ENCODE data around the gene CLCN5.
"Not testable (repeated sequence)": the region's sequence is repeated elsewhere in the genome, so short reads cannot be mapped to it uniquely, and the experiment has no call there.

The CLCN5 gene

DNA sequence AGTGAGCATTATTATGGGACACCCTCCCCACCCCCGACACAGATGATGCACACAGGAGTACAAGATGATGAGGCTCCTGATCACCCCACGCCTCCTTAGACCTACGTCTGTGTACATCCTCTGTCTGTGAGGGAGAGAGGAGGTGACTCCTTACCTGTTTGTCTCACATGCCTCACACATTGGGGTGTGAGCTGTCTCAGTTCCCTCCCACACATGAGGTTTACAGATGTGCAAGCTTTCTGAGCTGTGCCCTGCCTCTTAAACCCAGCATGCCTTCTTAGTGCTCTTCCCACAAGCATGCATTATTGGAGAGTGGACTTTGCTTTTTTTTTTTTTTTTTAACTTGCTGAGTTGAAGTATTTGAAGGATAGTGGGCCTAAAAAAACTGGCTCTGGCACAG is 76.7 kb downstream of the CLCN5 start:
- DNase-seq = no peak

DNA sequence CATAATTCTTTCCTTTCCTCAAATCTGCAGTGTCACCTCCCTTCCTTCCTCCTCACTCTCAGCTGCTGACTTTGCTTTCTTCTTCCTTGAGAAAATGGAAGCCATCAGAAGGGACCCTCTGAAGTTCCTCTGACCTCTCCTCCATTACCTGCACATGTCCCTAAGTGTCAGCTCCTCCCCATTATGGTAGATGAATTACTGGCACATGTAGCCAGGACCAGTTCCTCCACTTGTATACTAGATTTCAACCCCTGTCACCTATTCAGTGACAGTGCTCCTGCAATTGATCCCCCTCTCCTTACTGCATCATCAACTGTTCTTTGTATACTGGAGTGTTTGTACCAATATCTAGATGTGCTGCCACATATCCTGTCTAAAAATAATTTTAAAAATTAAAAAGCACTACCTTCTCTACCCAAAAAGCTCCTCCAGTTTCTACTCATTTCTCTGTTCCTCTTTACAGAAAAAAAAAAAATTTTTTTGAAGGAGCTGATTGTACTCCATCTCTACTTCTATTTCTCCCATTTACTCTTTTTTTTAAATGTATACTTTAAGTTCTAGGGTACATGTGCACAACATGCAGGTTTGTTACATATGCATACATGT is 78.6 kb downstream of the CLCN5 start:
- no peak for DNase-seq

DNA sequence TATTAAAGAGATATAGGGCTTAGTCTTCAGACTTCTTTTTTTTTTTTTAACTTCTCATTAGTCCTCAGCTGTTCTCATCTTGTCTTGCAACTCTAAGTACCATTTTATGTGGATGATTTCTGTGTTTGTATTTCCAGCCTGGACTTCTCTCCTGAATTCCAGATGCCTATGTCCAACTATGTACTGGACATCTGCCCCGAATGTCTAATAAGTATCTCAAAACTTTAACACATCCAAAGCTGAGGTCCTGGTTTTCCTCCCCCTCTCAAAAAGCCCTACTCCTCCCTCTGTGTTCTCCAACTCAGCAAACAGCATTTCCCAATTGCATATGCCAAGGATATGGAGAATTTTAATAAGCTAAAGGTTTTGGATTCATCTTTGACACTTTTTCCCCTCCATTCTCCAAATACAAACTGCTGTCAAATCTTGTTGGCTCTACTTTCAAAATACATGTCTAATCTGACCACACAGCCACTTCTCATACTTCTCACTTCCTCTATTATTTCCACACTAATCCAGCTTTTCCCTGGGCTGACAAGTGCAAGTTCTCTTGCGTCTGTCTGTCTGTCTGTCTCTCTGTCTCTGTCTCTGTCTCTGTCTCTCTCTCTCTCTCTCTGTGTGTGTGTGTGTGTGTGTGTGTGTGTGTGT is 79.8 kb downstream of the CLCN5 start:
- no peak for DNase-seq

DNA sequence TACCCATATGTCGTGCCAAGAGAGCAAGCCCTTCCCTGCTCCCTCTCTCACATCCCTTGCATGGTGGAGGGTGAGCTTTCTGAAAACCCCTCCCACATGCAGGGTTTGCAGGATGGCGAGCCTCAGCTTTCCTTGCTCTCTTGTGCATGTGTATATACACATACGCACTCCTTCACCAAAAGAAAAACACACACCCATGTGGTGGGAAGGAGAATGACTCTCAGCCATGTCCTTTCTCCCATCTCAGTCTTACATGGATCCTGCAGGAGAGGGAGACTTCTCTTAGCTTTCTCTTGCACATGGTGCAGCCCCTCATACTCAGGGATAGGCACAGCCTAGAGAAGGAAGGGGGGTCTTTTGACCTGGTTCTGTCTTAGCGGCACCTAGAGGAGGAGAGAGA is 81.1 kb downstream of the CLCN5 start:
- no peak for DNase-seq

DNA sequence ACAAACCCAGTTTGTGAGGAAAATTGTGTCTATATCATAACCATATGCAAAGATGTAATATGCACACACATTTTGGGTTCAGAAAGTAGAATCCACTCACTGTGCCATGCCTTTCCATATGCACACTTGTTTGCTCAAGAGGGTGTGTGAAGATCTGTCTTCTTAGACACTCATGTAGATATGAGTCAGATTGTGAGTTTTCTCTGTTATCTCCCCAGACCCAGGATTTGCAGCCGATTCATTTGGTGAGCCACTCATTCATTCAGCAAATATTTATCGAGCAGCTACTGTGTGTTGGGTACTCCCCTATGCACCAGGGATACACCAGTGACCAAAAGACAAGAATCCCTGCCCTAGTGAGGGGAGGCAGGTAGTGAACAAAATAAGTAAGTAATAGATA is 81.5 kb downstream of the CLCN5 start:
- DNase-seq = no peak

DNA sequence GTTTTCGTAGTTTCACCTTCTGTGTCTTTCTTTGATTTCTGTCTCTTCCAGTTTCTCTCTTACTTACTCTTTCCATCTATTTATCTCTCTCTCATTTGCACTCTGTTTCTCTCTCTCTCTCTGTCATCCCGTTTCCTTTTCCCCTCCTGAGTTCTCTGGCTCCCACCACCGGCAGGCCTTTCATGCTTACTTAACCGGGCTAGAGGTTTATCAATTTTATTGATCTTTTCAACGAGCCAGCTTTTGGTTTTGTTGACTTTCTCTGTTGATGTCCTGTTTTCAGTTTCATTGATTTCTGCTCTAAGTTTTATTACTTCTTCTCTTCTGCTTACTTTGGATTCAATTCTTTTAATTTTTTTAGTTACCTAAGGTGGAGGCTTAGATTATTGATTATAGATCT is 103.2 kb downstream of the CLCN5 start:
- not testable (repeated sequence) for DNase-seq

DNA sequence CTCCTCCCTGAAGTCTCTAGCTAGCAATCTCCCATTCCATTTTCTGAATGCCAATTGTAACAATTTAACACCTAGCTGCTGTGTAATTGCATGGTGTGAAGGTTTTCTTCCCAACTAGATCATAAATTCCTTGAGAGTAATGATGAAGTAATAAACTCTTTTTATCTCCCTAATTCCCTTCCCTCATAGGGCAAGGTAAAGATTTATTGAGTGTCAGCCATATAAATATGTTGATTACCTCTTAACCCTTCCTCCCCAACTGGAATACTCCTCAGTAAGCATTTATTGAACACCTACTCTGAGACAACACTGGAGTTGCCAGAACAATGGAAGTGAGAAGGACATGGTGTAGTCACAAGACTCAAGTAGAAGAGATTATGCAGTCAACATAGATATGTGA is 112.7 kb downstream of the CLCN5 start:
- no peak for DNase-seq

DNA sequence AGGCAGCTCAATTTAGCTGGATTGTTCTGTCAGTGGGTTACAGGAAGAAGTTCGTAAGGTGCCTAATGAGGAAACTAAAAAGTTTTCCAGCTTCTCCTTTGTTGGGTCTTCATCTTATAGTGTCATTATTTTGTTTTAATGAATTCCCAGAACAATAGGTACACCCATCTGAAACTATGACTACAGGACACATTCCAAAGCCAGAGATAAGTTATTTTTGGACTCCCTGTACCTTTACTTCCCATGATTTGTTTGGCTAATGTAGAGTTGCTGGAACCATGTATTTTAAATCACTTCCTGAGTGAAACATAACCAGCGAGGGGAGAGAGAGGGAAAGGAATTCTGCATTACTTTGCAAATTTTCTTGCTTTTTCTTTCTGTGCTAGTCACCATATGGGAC is 114.0 kb downstream of the CLCN5 start:
- no peak for DNase-seq

DNA sequence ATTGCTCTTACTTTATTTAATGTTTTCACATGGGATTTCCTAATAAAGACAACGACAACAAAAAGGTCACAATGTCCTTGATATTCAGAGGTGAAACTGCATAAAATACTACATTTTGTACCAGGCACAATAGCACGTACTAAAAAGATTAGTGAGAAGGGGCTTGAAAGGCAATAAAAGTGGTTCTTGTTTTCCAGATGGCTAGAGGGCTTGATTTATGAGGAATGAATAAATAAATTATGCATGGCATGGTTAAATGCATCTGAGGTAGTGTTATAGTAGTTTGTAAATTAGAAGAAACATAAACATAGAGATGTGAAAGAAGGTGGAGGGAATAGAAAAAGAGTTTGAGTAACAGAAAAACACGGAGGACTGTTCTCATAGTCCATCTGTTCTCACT is 123.4 kb downstream of the CLCN5 start:
- DNase-seq = no peak

DNA sequence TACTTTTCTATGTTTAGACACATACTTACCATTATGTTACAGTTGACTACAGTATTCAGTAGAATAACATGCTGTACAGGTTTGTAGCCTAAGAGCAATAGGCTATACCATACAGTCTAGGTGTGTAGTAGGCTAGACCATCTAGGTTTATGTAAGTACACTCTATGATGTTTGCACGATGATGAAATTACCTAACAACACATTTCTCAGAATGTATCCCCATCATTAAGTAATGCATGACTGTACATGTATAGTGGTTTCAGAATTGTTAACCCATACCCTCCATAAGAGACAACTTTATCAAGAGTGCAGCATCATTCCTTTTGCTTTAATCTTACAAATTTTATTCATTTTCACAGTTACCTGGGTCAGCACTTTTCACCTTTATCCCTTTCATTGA is 126.8 kb downstream of the CLCN5 start:
- no peak for DNase-seq

DNA sequence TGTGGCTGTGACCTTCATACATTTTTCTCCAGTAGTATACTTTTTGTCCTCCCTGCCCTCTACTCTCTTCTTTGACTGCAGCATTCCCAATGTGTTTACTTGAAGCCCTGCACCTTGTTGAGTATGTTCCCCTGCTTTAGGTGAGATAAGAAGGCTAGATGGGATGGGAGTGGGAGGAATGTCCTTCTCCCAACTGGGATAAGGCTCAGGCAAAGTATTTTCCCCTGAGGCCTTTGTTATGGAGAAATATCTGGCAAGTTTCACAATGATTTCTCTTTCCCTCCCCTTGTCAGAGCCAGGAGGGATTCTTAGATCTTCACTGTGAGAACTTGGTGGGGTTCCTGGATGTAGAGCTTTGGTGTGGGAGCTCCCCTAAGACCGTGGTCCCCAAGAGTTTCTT is 131.8 kb downstream of the CLCN5 start:
- no peak for DNase-seq

DNA sequence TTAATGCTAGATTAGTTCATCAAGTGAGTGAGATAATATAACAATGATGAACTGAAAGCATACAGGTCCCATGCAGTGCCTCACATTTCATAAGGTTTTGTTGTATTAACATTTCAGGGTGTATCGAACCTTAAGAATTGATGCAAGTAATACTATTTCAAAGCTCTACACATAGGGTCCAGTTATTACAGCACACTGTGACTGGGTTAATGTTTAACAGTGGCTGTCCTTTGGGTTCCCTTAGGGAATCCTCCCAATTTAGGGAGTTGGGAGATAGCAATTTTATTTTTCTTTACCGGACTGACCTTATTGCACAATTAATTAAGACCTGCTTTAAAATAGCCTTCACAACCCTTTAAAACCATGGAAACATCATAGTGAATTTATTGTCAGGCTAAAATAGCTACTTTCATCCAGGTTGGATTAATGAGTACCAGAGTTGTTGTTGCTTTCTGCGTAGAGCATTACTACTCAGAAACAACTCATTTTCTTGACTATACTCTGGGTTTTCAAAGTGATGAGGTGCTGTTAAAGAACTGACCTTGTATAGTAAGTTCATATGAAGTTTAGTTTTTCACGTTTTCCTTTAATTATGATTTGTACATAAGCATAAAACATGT is 144.0 kb downstream of the CLCN5 start:
- no peak for DNase-seq

DNA sequence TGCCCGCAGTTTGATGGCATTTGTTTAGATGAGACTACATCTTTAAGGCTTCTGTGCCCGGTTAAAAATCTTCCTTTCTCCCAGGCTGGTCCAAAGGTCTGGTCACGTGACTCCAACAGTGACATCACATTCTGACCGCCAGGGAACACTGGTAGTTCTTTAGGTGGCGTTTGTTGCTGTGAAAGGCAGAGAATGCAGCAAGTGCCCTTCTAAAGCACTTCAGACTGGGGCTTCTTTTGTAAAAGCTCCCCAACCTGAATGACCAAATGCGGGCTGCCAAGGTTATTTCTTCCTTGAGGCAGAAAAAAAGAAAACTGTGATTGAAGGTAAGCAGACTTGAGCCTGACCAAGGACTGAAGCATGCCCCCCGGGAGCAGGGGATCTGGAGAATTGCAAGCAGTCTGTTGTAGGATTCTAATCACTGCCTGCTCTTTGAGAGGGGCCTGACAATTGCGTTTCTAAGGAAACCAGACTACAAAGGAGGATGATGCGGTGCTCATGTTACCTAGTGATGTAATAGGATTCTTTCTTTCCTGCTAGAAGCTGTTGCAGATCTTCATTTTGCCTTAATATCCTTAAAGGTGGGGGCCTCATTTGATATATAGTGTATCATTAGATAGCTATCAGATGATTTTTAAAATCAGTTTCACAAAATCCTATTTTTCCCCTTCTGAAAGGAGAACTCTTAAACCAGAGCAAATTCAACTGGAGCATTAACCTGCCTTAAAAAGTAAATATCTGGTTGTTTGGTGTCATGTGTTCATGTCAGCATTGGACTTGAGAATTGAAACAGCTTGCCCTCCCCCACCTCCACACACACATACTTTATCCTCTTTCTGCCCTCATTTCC is 145.3 kb downstream of the CLCN5 start:
- DNase-seq = peak; percentile 76

DNA sequence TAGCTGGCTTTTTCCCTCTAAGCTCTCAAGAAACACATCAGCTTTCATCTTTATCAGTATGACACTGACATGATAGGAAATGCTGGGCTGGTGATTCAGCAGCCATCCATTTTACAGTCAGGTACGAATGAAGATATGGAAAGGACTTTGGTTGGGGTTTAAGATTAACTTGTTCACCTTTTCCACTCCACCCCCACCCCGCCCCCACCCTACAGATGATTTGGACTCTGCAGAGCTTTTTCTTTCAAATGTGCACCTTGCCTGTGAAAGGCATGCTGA is 145.8 kb downstream of the CLCN5 start:
- DNase-seq = no peak

DNA sequence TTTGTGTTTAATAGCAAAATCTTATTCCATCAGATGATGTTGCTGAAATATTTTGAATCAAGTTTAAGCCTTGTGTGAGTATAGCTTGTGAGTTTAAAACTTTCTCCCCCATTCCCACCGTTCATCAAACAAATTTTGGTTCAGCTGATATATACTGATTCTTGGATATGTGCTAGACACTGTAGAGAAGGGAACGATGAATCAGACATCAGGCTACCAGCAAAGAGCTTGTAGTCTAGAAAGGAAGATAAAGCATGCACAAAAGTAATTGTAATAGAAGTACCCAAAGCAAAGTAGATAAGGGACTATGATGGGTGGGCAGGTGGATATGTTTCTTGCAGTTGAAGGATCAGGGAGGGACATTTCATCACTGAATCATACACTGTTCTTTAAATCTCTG is 146.5 kb downstream of the CLCN5 start:
- DNase-seq = no peak

DNA sequence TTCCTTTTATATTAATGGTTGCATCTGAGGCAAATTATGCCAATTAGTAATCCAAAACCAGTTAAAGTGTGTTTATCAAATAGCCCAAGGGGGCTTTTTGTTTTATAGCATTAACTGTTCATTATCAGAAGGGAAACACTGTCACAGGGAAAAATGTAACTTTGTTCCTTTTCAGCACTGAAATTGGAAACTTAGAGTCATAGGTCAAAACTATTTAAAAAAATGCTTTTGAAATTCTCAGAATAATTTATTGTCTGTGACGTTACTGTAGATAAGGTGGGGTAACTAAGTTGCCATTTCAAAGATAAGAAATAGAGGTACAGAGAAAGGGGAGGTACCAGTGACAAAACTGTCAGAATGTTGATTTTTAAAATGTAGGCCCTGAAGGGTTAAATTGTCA is 149.1 kb downstream of the CLCN5 start:
- peak; percentile 42 for DNase-seq

DNA sequence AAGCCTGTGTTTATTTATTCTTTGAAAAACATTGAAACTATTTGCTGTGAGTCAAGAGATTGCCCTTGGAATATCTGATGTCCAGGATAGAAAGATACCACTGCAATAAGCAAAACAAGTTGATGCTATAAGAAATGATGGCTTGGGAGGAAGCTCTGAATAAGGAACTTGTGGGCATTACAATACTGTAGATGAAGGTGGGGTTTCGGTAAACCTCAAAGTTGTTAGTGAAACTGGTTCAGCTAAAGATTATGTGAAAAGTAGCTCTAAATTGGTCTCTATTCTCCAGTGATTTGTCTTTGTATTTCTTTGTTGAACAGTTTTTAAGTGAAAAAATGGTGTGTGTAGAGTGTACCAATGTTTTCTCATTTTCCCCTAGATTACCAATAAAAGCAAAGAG is 149.7 kb downstream of the CLCN5 start:
- no peak for DNase-seq

DNA sequence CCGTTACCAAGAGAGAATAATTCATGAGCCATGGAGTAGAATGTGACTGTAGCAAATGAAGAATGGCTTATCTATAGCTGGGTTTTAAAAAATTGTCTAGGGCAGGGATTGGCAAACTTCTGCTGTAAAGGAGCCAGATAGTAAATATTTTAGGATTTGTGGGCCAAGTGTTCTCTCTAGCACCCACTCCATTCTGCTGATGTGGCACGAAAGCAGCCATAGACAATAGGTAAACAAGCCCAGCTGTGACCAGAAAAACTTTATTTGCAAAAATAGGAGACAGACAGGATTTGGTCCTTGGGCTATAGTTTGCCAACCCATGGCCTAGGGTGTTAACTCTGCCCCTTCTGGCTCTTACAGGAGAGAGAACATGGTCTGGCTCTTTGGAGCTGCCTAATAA is 151.2 kb downstream of the CLCN5 start:
- DNase-seq = no peak

DNA sequence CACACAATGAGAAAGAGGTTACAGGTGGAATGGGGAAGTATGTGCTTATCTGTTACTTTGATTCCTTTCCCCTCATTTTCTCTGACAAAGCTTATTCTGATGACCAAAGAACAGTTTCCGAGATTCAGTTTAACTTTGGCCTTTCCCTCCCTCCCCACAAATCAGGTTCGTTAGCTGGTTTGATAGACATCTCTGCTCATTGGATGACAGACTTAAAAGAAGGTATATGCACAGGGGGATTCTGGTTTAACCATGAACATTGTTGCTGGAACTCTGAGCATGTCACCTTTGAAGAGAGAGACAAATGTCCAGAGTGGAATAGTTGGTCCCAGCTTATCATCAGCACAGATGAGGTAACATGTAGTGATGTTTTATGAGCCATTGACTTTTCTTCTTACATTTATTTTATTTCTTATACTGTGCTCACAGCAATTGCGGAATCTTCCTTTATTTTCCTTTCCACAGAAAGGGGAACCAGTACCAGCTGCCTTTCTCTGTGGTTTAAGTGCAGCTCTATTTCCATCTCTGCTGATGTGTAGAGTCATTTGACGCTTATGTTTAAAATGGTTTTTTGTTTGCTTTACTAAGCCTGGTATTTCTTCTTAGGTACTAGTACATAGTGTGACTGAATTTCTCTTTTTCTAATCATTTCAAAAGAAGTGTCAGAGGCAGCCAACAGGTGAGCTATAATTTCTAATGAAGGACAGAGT is 153.4 kb downstream of the CLCN5 start:
- no peak for DNase-seq

DNA sequence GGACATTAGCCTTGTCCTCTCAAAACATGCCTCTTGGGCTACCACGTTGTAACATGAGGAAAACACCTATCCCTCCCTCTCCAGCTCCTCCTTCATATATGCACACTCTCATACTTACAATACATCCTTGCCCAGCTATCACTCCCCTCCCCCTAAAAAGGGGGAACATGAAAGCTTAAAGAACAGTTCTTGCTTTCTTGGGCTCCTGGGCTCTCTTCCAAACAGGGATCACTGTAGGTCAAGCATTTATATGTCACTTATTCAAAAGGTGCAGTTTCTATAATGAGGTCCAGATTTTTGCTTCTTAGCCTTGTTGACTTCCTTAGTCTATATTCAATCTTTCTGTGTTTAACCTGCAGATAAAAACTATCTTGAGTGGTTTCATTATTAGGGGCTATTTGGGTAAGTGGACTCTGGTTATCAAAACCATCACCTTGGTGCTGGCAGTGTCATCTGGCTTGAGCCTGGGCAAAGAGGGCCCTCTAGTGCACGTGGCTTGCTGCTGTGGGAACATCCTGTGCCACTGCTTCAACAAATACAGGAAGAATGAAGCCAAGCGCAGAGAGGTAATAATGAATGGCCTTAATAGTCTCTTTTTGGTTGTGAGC is 159.0 kb downstream of the CLCN5 start:
- no peak for DNase-seq

DNA sequence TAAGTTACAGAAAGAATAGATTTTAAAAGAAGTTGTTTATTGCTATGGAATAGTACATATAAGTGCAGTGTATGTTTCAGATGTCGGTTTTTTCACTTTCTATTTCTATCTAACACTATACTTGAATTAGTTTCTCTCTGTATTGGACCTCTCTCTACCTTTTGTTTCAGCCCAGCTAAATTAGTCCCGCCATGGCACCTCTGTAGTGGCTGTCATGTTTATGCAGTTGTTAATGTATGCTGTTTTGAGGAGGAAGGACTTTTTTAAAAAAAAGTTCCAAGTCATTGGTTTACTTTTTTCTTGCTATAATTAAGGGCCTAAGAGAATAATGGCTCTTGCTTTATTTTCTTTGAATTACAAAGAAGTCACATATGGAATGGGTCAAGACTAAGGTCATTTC is 160.3 kb downstream of the CLCN5 start:
- no peak for DNase-seq

DNA sequence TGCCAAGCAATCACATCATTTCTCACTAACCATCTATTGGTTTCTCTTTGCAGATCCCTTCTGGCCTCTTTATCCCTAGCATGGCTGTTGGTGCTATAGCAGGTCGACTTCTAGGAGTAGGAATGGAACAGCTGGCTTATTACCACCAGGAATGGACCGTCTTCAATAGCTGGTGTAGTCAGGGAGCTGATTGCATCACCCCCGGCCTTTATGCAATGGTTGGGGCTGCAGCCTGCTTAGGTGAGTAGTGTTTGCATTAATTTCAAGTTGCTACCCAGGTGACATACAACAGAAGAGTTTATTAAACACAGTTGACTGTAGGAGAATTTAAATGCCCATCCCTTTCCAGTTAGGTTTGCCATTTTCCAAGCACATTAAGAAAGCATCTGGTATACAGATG is 166.2 kb downstream of the CLCN5 start:
- no peak for DNase-seq

DNA sequence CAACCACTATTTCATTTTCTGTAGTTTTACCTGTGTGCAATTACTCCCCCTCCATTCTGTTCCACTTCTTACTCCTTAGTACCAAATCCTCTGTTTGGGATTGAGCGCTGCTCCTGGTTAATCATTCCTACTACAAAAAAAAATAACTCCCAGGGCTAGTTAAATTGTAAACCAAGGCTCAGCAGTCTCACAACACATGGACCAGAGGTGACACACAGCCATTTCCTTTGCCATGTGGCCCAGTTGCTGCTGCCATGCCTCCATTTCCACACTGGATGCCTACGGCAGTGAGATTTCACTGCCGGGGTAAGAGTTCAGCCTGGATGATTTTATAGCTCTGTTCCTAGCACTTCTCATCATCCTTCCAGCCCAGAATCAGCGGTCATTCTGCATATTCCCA is 171.2 kb downstream of the CLCN5 start:
- DNase-seq = no peak
